ENCODE results near the gene PPP2R5E. TPM values are rescaled to one million over a fixed set of nuclear protein-coding genes. Genes with fewer than 3 reads are reported as not detected.

PPP2R5E gene
- total and polyA plus RNA-seq, 4 donors, result 6.0 to 13.1 (median 8.4) TPM

DNA sequence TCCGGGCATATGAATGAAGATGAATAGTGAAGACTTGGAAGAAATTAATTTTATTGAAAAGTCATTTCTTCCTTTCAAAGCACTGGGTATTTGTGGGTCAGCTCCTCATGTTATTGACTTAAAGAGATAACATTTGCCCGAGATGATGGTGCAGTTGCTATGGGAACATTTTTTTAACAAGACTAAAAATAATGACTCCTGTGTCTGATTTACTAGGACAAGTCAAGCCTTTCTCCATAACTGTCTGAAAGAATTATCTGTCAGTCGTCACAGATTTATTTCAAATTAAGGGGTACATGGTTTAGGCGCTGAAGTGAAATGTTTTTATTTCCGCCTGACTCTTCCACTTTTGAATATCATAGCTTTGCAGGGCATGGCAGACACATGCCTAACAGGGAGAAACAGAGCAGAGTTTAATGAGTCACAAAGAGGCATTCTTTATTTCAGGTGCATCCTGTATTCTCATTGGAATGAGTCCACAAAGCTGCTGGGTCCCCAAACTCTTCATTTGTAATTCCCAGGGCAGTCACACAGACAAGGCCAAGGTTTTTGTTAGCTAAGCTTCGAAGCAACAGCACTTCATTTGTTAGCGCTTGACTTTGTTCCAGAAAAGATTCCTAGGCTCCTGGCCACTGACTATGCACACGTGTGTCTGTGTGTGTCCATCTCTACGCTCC, 220.1 kb downstream of the PPP2R5E start:
- Histone ChIP-seq H3K4me1 (ENCODE audit: control insufficient read depth in 4 of 4, insufficient read depth in 4 of 4, low read length in 3 of 4) (no peaks in the 10 kb centered on the region), H3K27ac (ENCODE audit: low read depth in 1 of 2, low read length in 2 of 2) (no peak overlapping the region), H3K9ac (ENCODE audit: low read depth in 1 of 2, low read length in 2 of 2) (no peak overlapping the region), H3K4me3 (ENCODE audit: low read depth in 1 of 3, low read length in 3 of 3) (no peak overlapping the region), H3K27me3 (ENCODE audit: control insufficient read depth in 4 of 4, insufficient read depth in 4 of 4, low read length in 3 of 4) (peaks cover 0 to 2% (median 0%) of the 10 kb centered on the region in 4 donors), H3K9me3 (ENCODE audit: control insufficient read depth in 4 of 4, low read length in 3 of 4) (no peaks in the 10 kb centered on the region), H3K36me3 (ENCODE audit: control insufficient read depth in 4 of 4, insufficient read depth in 3 of 4, low read depth in 1 of 4, low read length in 3 of 4) (no peaks in the 10 kb centered on the region)
- TF ChIP-seq JUND (IDR thresholded peaks at IDR 0.05), result no peak
- DNase-seq (ENCODE audit: low spot score), result no peak
- WGBS, result 58% methylated on average over 9 of the region's 9 CpGs

GRCh38 chr14:63322472-63322871, 220.7 kb downstream of the PPP2R5E start:
- Histone ChIP-seq H3K27ac (ENCODE audit: low read depth in 1 of 2, low read length in 2 of 2) (no peak overlapping the region), H3K4me1 (ENCODE audit: control insufficient read depth in 4 of 4, insufficient read depth in 4 of 4, low read length in 3 of 4) (no peaks in the 10 kb centered on the region), H3K36me3 (ENCODE audit: control insufficient read depth in 4 of 4, insufficient read depth in 3 of 4, low read depth in 1 of 4, low read length in 3 of 4) (no peaks in the 10 kb centered on the region), H3K27me3 (ENCODE audit: control insufficient read depth in 4 of 4, insufficient read depth in 4 of 4, low read length in 3 of 4) (peaks cover 0 to 2% (median 0%) of the 10 kb centered on the region in 4 donors), H3K9me3 (ENCODE audit: control insufficient read depth in 4 of 4, low read length in 3 of 4) (no peaks in the 10 kb centered on the region), H3K4me3 (ENCODE audit: low read depth in 1 of 3, low read length in 3 of 3) (no peak overlapping the region), H3K9ac (ENCODE audit: low read depth in 1 of 2, low read length in 2 of 2) (no peak overlapping the region)
- no peak for DNase-seq (ENCODE audit: low spot score)
- TF ChIP-seq SP1 (IDR thresholded peaks at IDR 0.05) (no peak), MAX (IDR thresholded peaks at IDR 0.05) (no peak), HNF4G (IDR thresholded peaks at IDR 0.05) (no peak)
- WGBS, result 97% methylated on average over 1 of the region's 1 CpG

Small RNAs within 50 kb of the gene (small RNA-seq; reads per million reads assigned to genes)
- not detected for gene RF00601

Other genes starting within 250 kb of the PPP2R5E start
- not detected for gene GPHB5, start 224.4 kb downstream of the PPP2R5E start, total RNA-seq
- not detected for gene GPHB5, start 224.4 kb downstream of the PPP2R5E start, polyA plus RNA-seq
- gene WDR89, start 98.5 kb upstream of the PPP2R5E start, total RNA-seq, result 1 to 10 TPM; 7.1 to 9.2 TPM
- 1 to 10 TPM; 3.3 to 3.9 TPM for gene WDR89, start 98.5 kb upstream of the PPP2R5E start, polyA plus RNA-seq
- 10 to 100 TPM; 17.6 to 32.3 TPM for gene SGPP1, start 184.7 kb upstream of the PPP2R5E start, total RNA-seq
- 10 to 100 TPM; 12.3 to 13.6 TPM for gene SGPP1, start 184.7 kb upstream of the PPP2R5E start, polyA plus RNA-seq

Measured in liver (tissue), 10 donors.